Retina (tissue), 1 donor: ENCODE data around the gene CNST.
"Not testable (repeated sequence)": the region's sequence is repeated elsewhere in the genome, so short reads cannot be mapped to it uniquely, and the experiment has no call there.

ENCODE experiments used
- DNase-seq: peaks from one replicate; pipeline ENCODE4 v3.0.0-alpha.2; 2016

Gene CNST

DNA sequence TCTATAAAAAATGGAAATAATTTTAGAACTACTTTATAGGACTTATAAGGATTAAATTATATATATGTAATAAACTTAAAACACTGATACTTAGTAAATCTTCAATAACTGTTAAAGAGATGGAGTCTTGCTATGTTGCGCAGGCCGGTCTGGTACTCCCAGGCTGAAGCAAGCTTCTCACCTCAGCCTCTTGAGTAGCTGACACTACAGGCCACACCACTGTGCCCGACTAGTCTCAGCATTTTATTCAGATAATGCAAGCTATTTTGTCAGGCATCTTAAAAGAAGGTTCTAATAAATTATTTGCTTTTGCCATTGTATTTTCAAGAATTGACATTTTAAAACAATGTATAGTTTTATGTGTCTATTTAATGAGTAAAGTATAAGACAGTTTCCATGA lies 20.8 kb downstream of the CNST start:
- no peak for DNase-seq

DNA sequence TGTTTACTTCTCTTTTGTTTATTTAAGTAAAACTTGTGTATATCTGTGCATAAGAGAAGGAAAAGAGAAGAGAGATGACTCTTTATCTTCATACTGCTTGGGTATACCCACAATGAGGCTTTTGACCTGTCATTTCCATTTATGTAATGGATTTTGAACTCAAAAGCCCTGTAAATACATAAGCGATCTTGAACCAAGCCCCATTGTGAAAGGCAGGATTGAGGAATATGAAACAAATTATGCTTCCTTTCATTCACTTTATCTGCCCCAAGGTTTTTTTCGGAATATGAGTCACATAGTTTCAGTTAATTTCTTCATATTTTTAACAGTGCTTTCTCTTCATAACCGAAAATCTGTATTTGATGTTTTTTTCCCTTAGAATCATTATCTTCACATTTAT lies 21.4 kb downstream of the CNST start:
- DNase-seq = no peak

DNA sequence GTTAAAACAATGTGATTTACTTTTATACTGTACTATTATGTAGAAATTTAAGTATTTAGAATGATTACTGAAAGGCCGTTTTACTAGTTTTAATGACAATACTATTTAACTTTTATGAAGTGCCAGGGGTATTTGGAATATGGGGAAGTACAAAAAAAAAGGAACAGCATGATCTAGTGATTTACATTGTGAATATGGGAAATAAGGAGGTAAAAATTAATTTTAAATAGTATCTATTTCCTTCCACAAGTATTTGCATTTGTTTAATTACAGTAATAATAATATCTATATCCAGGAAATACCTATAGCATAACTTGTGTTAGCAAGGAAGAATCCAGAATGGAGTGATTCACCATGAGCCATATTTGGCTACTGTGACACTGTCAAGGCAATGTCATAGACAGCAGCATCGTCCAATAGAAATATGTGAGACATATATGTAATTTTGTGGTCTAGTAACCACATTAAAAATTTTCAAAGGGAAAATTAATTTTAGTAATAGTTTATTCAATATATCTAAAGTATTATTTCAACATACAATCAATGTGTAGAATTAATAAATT lies 22.0 kb downstream of the CNST start:
- no peak for DNase-seq

DNA sequence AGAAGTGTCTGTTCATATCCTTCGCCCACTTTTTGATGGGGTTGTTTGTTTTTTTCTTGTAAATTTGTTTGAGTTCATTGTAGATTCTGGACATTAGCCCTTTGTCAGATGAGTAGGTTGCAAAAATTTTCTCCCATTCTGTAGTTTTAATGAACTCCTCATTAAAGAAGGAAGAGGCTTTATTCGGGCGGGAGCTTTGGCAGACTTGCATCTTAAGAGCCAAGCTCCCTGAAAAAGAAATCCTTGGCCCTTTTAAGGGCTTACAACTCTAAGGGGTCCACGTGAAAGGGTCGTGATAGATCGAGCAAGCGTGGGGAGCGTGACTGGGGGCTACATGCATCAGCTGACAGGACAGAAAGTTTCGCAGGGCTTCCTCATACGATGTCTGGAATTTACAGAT lies 23.7 kb downstream of the CNST start:
- DNase-seq = not testable (repeated sequence)

DNA sequence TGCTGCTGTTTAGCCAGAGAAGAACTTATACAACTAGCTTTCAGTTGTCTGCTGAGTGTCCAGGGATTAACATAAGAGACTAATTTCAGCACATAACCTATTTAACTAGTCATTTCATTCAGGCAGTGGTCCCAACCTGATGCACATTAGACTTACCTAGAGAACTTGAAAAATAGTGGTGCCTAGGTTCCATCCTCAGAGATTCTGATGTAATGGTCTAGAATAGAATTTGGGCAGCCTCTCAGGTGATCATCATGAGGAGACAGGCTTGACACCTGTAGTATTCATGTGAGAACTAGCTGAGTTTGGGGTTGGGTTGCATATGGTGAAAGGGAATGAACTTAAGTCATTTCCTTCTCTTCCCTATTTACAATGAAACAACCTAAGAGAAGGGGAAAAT lies 24.8 kb downstream of the CNST start:
- DNase-seq = no peak

DNA sequence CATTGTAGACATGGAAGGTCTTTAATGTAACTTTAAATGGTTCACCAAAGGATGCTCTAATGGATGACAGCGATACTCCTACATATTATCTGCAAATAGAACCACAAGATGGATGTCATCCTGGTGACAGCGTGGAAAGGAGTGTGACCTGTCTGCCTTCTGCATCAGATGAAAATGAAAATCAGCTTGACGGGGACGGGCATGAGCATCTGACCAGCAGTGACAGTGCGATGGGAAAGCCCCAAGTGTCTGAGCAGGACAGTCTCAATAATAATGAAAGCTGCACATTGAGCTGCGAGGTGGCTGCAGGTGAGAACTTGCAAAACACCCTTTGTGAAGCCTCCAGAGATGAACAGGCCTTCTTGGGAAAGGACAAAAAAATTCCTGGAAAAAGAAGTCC lies 25.2 kb downstream of the CNST start:
- no peak for DNase-seq

DNA sequence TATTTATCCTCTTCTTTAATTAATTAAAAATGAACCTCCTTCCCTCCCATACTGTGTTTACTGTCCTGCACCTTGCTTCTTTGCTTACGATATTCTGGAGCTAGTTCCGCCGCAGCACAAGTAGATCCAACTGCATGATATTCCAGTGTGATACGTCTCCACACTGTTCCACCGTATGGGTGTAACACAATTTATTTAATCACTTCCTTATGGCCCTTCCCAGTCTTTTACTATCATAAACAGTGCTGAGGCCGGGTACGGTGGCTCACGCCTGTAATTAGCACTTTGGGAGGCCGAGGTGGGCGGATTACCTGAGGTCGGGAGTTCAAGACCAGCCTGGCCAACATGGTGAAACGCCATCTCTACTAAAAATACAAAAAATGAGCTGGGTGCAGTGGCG lies 25.7 kb downstream of the CNST start:
- no peak for DNase-seq

DNA sequence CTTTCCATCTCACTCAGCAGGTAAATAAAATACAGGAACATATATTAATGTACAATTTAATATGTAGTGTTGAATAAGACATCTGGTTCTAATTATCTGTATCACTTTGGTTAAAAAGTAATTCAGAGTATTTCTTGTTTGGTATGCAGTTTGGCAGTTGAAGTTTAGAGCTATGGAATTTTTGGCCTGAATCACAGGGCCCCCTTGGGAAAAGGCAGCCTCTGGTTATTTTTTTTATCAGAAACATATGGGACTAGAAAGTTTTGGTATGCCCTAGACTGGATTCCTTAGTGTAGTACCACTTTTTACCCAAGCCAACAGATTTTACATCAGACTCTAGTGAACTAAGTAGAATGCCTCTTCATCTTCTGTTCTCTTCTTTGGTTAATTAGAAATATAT lies 26.4 kb downstream of the CNST start:
- no peak for DNase-seq

DNA sequence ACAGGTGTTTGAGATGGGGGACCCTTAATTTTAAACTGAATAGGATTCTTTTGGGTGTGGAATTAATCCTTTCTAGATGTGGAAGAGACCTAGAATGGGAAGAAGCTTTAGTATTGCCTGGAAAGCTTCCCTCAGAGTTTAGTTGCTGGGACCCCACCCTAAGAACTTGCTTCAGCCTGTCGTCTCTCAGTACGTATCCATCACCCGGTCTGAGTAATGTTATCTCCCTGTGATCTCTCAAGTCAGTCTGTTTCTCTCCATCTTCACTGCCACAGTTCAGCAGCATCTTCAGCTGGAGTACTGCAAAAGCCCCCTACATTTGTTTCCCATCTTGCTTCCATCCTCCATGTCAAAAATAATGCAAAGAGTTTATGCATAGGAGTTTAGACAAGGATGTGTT lies 28.9 kb downstream of the CNST start:
- DNase-seq = no peak

DNA sequence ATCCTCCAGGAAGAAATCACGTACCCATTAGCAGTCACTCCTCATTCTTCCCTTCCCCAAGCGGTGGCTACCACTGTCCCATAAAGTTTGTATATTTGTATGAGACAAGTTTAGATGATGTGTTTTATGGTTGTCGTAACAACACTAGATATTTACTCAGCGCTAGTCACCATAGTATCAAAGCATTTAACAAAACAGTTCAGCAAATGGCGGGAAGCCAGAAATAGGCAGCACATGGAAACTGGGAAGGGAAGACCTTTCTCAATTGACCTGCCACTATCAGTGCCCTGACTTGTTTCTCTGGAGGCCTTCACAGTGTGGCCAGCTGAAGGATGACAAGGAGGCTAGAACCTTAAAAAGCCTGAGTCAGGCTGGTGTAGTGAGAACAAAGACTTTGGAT lies 31.1 kb downstream of the CNST start:
- no peak for DNase-seq

DNA sequence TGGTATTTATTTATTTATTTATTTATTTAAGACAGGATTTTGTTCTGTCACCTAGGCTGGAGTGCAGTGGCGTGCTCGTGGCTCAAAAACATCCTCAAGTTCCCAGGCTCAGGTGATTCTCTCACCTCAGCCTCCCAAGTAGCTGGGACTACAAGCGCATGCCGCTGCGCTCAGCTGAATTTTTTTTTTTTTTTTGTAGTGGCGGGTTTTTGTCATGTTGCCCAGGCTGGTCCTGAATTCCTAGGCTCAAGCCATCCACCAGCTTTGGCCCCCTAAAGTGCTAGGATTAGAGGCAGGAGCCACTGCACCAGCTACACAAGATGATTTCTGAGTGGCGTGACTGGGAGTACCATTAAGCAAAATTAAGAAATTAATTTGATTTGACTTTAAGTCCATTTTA lies 31.7 kb downstream of the CNST start:
- no peak for DNase-seq

DNA sequence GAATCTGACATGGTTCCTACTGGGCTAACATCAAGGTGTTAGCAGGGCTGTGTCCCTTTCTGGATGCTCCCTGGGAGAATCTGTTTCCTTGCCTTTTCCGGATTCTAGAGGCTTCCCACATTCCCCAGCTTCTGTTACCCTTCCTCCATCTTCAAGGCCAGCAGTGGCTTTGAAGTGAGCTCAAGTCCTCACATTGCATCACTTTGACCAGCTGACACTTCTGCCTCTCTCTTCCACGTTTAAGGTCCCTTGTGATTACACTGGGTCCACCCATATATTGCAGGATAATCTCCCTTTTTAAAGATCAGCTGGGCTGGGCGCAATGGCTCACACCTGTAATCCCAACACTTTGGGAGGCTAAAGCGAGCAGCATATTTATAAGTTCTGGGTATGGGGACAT lies 33.1 kb downstream of the CNST start:
- DNase-seq = no peak

DNA sequence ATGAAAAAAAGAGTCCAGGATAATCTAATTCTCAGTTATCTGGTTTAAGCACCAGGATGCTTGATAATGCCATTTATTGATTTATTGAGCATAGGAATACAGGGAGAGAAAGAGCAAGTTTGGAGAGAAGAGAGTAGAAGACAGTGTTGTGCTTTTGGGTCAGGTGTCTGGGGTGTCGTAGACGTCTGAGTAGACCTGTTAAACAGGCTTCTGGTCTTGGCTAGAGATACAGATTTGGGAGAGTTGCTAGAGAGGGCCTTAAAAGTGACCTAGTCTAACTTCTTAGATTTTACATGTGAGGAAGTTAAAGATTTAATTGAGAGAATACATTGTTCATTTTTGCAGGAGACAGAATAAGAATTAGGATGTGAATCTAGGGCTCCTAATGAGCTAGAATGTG lies 34.3 kb downstream of the CNST start:
- no peak for DNase-seq

DNA sequence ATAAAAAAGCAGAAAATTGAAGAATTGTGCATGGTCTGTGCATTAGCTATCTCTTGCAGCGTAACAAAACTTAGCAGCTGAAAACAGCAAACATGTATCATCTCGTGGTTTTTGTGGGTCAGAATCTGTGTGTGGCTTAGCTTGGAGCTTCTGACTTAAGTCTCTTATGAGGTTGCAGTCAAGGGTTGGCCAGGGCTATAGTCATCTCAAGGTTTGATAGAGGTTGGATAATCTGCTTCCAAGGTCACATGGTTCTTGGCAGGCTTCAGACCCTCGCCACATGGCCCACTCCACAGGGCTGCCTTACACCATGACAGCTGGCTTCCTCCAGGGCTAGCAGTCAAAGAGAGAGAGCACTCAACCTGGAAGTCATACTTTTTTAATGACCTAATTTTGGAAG lies 35.9 kb downstream of the CNST start:
- DNase-seq = no peak

DNA sequence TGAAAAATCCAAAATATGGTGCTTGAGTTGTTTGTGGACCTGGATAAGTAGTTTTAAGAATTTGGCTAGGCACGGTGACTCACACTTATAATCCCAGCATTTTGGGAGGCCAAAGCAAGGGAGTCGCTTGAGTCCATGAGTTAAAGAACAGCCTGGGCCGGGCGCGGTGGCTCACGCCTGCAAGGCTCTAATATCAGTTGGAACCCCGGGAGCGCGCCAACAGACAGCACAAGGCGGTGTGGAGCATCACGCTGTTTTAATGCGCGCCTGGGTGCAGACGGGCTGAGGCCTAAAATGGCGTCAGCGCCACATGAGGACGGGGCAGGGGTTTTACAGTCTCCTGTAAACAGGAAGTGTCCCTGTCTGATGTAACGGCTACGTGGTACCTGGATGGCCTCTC lies 39.0 kb downstream of the CNST start:
- not testable (repeated sequence) for DNase-seq

DNA sequence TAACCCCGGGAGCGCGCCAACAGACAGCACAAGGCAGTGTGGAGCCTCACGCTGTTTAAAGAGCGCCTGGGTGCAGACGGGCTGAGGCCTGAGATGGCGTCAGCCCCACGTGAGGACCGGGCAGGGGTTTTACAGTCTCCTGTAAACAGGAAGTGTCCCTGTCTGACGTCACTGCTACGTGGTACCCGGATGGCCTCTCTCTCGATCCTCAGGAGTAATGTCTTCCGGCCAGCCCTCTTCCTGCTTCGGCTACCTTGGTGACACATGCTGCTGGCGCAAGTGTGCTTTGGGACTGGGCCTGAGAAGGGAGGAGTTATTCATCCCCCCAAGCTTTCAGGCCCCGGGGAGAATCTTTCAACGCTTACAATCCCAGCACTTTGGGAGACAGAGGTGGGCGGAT lies 41.2 kb downstream of the CNST start:
- no peak for DNase-seq

DNA sequence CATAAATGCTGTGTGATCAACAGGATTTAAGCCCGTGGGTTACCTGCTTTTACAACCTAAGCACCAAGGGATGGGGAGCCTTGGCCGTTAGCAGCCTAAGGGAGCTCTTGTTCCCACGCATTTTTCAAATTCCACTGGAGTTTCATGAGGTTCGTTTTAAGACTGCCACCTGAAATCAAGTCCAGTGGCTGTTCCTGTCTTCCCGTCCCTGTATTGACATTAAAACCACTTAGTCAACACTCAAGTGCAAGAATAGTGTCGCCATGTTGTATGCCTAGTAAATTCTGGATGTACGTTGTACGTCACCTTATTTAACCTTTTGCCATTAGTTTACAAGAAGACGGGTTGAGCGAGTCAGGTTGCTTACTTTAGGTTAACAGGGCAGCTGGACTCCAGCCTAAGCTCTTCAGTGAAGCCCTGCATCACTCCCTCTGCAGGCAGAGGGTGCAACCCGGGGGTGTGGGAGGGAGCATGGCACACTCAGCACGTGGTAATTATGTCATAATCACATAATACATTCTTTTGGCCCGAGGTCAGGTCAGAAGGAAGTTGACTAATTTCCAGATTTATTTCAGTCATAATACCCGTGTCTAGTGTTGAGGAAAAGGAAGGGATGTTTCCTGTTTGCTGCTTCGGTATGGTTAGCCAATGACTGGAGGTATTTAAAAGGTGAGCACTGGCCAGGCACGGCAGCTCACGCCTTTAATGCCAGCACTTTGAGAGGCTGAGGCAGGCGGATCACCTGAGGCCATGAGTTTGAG lies 42.5 kb downstream of the CNST start:
- no peak for DNase-seq

DNA sequence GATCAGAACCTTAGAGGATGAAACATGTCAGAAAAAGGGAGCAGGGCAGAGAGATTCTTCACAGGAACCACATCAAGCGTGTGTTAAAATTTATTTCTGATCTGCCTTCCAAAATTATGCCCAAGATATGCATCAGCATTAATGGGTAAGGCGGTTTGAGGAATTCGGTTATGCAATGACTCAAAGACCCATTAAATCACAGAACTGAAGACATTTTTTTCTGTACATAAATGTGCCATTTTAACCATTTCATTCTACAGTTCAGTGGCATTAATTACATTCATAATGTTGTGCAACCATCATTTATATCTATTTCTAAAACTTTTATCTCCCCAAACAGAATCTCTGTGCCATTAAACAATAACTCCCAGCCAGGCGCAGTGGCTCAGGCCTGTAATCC lies 43.4 kb downstream of the CNST start:
- no peak for DNase-seq

DNA sequence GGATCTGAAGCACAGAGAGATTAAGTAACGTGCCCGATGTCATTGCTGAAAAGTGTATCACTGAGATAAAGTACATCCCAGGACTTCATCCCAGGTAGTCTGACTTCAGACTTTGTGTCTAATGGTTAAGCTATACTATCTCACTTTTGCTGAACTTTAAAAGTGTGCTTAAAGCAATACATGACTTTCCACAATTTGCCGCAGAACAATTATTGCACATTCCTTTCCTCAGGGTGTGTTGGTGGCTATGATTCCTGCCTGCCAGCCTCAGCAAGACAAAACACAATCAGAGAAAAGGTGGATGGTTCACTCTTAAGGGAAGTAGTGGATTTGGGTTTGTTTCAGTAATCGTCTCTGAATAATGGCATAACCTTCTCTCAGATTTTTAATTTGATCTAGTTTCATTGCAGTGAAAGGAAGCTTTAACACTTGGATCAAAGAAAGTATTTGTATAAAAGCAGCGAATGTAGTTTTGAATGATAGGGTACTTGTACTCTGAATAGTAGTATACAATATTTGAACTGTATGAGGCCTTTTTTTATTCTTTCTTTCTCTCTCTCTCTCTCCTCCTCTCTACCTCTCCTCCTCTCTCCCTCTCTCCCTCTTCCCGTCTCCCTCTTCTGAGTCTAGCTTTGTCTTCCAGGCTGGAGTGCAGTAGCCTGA lies 47.0 kb downstream of the CNST start:
- DNase-seq = no peak

DNA sequence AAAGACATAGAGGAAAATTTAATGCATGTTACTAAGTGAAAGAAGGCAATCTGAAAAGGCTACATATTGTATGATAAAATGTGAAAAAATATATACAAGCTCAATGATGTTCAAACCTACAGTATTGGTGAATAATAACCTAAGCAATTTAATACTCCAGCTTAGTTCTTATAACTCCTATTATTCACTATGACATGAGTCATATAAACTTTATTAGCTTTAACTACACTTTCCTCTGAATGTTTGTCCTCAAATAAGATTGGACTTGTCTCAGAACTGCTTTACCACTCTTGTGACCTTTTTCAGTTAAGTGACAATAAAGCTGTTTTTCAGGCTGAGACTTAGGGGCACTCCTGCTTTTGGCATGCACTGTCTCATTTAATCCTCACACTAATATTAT lies 50.9 kb downstream of the CNST start:
- no peak for DNase-seq

DNA sequence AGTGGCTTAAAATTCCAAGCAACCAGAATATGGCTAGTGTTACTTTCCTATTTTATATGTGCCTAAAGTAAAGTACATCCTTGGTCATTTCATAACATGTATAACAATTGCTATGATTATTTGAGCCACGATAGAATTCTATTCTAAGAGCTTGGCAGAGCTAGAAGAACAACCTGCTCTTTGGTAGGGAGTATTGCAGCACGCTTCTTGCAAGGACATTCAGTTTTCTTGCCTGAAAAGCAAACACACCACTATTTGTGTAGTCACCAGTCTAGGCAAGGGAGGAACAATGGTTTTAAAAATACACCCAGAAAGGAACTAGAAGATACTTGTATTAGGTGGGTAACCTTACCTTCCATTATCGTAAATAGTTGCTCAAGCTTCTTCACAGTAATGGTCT lies 51.5 kb downstream of the CNST start:
- DNase-seq = no peak

DNA sequence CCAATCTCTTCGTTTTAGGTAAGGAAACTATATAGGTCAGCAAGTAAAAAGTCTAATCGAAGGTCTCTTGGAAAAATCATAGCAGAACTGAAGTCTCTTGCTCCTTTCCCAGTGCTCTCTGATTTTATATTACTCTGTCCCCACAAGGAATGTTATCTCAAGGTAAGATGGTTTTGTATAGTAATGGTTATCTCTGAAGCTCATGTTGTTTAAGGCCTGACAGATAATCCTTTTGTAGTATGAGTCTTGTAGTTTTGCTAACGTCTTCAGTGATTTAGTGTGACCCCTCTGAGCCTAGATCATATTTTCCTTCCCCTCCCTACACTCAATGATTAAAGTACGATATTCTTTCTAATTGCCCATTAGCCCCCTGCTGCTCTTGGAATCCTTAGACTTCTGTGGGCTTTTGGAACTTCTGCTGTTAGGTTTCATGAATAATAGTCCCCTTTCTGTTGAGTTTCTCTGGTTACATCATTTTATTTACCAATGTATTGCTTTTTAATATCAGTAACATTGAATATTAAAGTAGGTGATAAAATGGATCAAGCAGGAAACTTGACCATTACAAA lies 52.1 kb downstream of the CNST start:
- peak; percentile 23 for DNase-seq

DNA sequence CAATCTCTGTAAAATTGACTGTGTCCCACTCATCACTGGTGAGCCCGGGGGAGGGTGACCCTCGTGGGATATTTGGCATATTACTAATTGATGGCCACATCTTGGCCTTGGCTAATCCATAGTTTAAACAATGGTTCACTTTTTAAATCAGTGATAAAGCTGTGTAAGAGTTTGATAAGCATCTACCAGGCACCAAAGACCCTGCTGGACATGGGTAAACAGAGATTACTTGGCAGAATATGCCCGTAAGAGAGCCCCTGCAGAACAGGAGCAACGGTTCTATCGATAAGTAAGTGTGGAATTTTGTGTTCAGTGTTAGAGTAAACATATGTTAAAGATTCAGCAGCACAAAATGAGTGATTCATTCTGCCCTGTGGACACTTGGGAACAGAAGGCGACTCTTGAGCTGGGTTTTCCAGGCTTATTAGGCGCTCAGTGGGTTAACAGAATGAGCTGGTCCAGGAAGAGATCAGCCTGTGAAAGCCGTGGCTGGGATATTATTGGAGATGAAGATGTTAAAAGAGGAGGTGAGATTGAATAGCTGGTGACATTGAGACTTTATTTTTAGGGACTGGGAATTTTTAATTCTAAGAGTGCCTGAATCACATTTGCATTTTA lies 55.9 kb downstream of the CNST start:
- no peak for DNase-seq

DNA sequence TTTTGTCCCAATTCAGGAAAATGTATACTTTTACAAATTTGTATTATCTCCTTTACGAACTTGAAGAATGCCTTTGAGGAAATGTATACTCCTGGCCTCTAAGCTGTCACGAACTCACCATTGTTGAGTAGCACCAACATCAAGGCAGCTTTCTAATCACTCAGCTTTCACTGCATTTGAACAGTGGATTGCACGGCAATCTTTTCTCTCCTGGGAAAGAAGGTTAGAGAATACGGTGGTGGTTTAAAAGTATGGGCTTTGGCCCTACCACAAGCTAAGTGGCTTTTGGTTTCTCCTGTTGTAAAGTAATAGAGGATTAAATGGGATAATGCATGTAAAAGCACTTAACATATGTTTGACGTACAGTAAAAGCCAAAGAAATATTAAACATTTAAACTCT lies 57.8 kb downstream of the CNST start:
- DNase-seq = no peak
